HG03432 (cell line): ENCODE measurements around the gene GPC6.

Experiments
- ATAC-seq: cut with Tn5 transposase; IDR thresholded peaks from one replicate; pipeline ENCODE4 v1.9.1; 2021; ENCODE audit warnings: mild to moderate bottlenecking, moderate library complexity; ENCODE audit not compliant: unreplicated experiment

The GPC6 gene

GRCh38 chr13:94218951-94219350, 992.3 kb downstream of the GPC6 start:
- no peak for ATAC-seq

GRCh38 chr13:94224670-94225069, 998.1 kb downstream of the GPC6 start:
- ATAC-seq: no peak

- no peak for ATAC-seq
These were observed 1000.8 kb downstream of the GPC6 start for GRCh38 chr13:94227255-94227879.

- ATAC-seq: no peak
These were observed 1002.2 kb downstream of the GPC6 start for GRCh38 chr13:94228763-94229162.

- ATAC-seq: no peak
These were observed 1005.7 kb downstream of the GPC6 start for GRCh38 chr13:94232161-94232950.

- ATAC-seq: no peak
These were observed 1006.3 kb downstream of the GPC6 start for GRCh38 chr13:94232956-94233355.

- ATAC-seq: no peak
These were observed 1006.8 kb downstream of the GPC6 start for GRCh38 chr13:94233401-94233800.

GRCh38 chr13:94233837-94234236, 1007.2 kb downstream of the GPC6 start:
- ATAC-seq: no peak

- ATAC-seq: no peak
These were observed 1008.1 kb downstream of the GPC6 start for GRCh38 chr13:94234738-94235137.

- ATAC-seq: no peak
These were observed 1009.5 kb downstream of the GPC6 start for GRCh38 chr13:94236132-94236531.

GRCh38 chr13:94236872-94237271, 1010.3 kb downstream of the GPC6 start:
- peak; percentile 51 for ATAC-seq

GRCh38 chr13:94239135-94239534, 1012.5 kb downstream of the GPC6 start:
- ATAC-seq: peak; percentile 56

- no peak for ATAC-seq
These were observed 1015.9 kb downstream of the GPC6 start for GRCh38 chr13:94242554-94242953.

GRCh38 chr13:94243551-94243950, 1016.9 kb downstream of the GPC6 start:
- ATAC-seq: no peak

- ATAC-seq: no peak
These were observed 1019.9 kb downstream of the GPC6 start for GRCh38 chr13:94246495-94246894.

- ATAC-seq: no peak
These were observed 1021.3 kb downstream of the GPC6 start for GRCh38 chr13:94247890-94248289.

GRCh38 chr13:94248454-94249228, 1022.0 kb downstream of the GPC6 start:
- no peak for ATAC-seq

- no peak for ATAC-seq
These were observed 1022.9 kb downstream of the GPC6 start for GRCh38 chr13:94249512-94249911.

- ATAC-seq: no peak
These were observed 1025.4 kb downstream of the GPC6 start for GRCh38 chr13:94251831-94252608.

GRCh38 chr13:94254737-94255136, 1028.1 kb downstream of the GPC6 start:
- no peak for ATAC-seq

- no peak for ATAC-seq
These were observed 1030.1 kb downstream of the GPC6 start for GRCh38 chr13:94256721-94257120.
